Ectodermal cell (in vitro differentiated cells): ENCODE data around the gene FLNB.
"Not testable (repeated sequence)": the region's sequence is repeated elsewhere in the genome, so short reads cannot be mapped to it uniquely, and the experiment has no call there.

Experiments used
- H3K27ac ChIP-seq: 2 replicates; pipeline ENCODE4 v1.7.0; 2013; ENCODE audit warnings: mild to moderate bottlenecking, low read depth, low read length; ENCODE audit not compliant: insufficient read depth, poor library complexity, severe bottlenecking
- H3K27me3 ChIP-seq: 2 replicates; pipeline ENCODE4 v1.7.0; 2013; ENCODE audit warnings: mild to moderate bottlenecking, low read length; ENCODE audit not compliant: insufficient read depth, control insufficient read depth, poor library complexity, severe bottlenecking
- H3K36me3 ChIP-seq: one replicate; pipeline ENCODE4 v1.7.0; 2013; ENCODE audit warnings: low read length; ENCODE audit not compliant: control insufficient read depth, insufficient read depth
- H3K4me1 ChIP-seq: one replicate; pipeline ENCODE4 v1.7.0; 2013; ENCODE audit warnings: low read length; ENCODE audit not compliant: control insufficient read depth, insufficient read depth
- H3K4me3 ChIP-seq: 2 replicates; pipeline ENCODE4 v1.7.0; 2013; ENCODE audit warnings: low read depth, low read length, control low read depth; ENCODE audit not compliant: insufficient read depth
- H3K9me3 ChIP-seq: 2 replicates; pipeline ENCODE4 v1.7.0; 2013; ENCODE audit warnings: mild to moderate bottlenecking, low read length, moderate library complexity; ENCODE audit not compliant: control insufficient read depth
- WGBS, 2 experiments: methylation state at CpG; one replicate each; pipeline ENCODE4 v1.1.7; 2013; ENCODE audit warnings: missing lambda C conversion rate in 2 of 2; 5-methylcytosine and 5-hydroxymethylcytosine counted together

Gene FLNB

DNA sequence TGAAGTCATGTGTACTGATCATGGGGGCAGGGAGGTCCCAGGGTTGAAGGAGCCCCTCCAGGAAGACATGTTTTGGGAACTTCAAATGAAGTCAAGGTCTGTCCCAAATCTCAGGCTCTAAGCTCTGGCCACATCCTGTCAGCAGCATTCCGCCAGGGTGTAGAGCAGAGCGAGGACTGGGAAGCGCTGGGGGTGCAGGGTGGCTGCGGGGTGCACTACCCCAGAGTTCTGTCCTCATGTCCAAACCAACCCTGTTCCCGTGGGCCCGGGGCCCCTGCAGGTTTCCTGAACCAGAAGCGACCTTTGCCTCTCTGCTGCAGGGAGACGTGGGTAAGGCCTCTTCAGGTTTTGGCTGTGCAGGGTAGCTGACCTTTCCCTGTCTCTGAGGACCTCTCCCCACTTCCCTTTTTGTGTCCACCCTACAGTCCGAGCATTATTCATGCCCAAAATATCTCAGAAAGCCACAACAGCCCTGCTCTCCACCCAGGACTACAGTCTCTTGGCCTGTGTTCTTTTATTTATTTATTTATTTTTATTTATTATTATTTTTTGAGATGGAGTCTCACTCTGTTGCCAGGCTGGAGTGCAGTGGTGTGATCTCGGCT, 26.6 kb upstream of the FLNB start:
- Histone ChIP-seq H3K9me3 (no peaks in the 10 kb centered on the region), H3K27me3 (peaks cover 35% of the 10 kb centered on the region), H3K27ac (no peak overlapping the region), H3K4me3 (no peak overlapping the region), H3K36me3 (no peaks in the 10 kb centered on the region), H3K4me1 (peaks cover 7% of the 10 kb centered on the region)
- 90 to 93% methylated on average over 9 to 10 of the region's 10 CpGs for WGBS, 2 experiments

GRCh38 chr3:57982561-57983243, 25.5 kb upstream of the FLNB start:
- WGBS, 2 experiments: 92 to 93% methylated on average over 9 of the region's 9 CpGs
- Histone ChIP-seq H3K36me3 (no peaks in the 10 kb centered on the region), H3K4me3 (no peak overlapping the region), H3K9me3 (no peaks in the 10 kb centered on the region), H3K4me1 (peaks cover 7% of the 10 kb centered on the region), H3K27me3 (peaks cover 35% of the 10 kb centered on the region), H3K27ac (no peak overlapping the region)

DNA sequence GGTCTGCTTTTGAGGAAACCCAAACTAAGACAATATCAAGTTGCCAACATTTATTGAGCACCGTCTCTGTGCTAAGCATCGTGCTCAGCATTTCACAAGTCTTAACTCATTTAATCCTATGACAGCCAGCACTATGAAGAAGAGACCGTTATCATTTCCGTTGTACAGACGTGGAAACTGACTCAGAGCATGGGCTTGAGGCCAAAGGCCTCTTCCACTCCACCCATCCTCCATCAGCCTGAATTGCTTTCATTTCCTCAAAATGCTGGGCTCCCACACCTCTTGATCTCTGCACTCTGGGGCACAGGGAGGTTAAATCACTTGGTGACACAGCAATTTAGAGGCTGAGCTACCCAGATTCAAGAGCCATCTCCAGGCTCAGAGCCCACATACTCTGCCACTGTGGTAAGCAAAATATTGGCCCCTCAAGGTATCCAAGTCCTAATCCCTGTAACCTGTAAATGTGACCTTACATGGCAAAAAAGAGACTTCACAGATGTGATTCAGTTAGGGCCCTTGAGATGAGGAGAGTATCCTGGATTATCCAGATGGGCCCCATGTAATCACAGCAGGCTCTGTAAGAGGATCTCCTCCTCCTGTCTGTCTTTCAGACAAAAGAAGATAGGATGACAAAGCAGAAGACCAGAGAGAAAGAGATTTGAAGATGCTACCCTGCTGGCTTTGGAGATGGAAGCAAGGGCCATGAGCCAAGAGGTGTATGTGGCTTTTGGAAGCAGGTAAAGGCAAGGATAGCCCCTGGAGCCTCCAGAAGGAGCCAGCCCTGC, 24.3 kb upstream of the FLNB start:
- Histone ChIP-seq H3K4me3 (no peak overlapping the region), H3K9me3 (no peaks in the 10 kb centered on the region), H3K27ac (no peak overlapping the region), H3K36me3 (no peaks in the 10 kb centered on the region), H3K27me3 (peaks cover 35% of the 10 kb centered on the region), H3K4me1 (peaks cover 7% of the 10 kb centered on the region)
- WGBS, 2 experiments: 91 to 94% methylated on average over 5 of the region's 5 CpGs

DNA sequence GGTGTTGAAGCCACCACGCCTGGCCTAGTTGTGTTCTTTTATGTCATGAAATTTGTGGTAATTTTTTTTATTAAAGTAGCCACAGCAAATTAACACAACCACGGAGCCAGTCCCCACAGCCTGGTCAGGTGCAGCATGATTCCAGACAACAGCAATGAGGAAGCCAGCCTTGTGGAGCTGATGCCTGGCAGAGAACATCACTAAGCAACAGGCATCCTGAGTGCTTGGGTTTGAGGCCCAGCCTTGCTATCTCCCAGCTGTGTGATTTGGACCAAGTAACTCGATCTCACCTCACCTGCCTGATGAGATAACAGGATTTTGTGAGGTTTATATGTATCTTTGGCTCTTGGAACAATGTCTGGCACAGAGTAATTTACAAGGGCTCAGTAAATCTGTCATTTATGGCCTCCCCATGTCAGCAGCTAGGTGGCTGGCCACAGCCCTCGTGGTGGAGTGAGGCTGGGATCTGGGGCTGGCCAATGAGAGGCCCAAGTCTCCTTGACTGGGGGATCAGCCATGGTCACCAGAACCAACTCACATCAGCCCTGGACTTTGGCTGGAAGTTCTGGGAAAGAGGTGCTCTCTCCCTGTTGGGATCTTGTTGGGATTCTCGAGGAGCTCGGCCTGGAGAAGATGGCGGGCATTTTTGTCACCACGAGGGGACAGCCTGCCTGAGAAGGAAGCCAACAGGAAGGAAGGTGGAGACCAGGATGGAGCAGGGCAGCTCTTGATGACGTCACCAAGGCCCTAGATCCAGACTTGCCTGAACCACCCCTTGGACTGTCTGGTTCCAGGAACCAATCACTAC, 22.8 kb upstream of the FLNB start:
- Histone ChIP-seq H3K4me3 (no peak overlapping the region), H3K27me3 (peaks cover 35% of the 10 kb centered on the region), H3K4me1 (peaks cover 7% of the 10 kb centered on the region), H3K9me3 (no peaks in the 10 kb centered on the region), H3K27ac (no peak overlapping the region), H3K36me3 (no peaks in the 10 kb centered on the region)
- WGBS, 2 experiments: 93% methylated on average over 9 of the region's 9 CpGs

- Histone ChIP-seq H3K27ac (no peak overlapping the region), H3K27me3 (peaks cover 35% of the 10 kb centered on the region), H3K4me3 (no peak overlapping the region), H3K36me3 (no peaks in the 10 kb centered on the region), H3K4me1 (peaks cover 7% of the 10 kb centered on the region), H3K9me3 (no peaks in the 10 kb centered on the region)
- WGBS, 2 experiments: 93 to 100% methylated on average over 2 of the region's 2 CpGs
Measured at GRCh38 chr3:57985984-57986246, 22.3 kb upstream of the FLNB start.

GRCh38 chr3:57986261-57986660, 22.0 kb upstream of the FLNB start:
- Histone ChIP-seq H3K4me3 (no peak overlapping the region), H3K27ac (no peak overlapping the region), H3K4me1 (peaks cover 7% of the 10 kb centered on the region), H3K27me3 (peaks cover 35% of the 10 kb centered on the region), H3K36me3 (no peaks in the 10 kb centered on the region), H3K9me3 (no peaks in the 10 kb centered on the region)
- WGBS, 2 experiments: 92 to 96% methylated on average over 3 to 4 of the region's 4 CpGs

DNA sequence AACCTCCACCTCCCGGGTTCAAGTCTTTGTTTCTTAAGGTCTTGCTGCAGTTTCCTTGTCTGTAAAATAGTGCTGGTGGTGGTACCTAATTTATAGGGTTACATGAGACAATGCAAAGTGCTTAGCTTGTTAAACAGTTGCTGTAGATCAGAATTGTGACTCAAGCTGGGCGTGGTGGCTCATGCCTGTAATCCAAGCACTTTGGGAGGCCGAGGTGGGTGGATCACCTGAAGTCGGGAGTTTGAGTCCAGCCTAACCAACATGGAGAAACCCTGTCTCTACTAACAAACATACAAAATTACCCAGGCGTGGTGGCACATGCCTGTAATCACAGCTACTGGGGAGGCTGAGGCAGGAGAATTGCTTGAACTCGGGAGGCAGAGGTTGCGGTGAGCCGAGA, 19.0 kb upstream of the FLNB start:
- not testable (repeated sequence) for H3K4me1 ChIP-seq, H3K9me3 ChIP-seq, H3K36me3 ChIP-seq, H3K4me3 ChIP-seq, H3K27ac ChIP-seq
- H3K27me3 ChIP-seq: peaks cover 17% of the 10 kb centered on the region
- WGBS, 2 experiments: 78 to 80% methylated on average over 8 of the region's 8 CpGs

- Histone ChIP-seq H3K9me3 (no peaks in the 10 kb centered on the region), H3K27ac (no peak overlapping the region), H3K36me3 (no peaks in the 10 kb centered on the region), H3K4me3 (no peak overlapping the region), H3K27me3 (peaks cover 16% of the 10 kb centered on the region), H3K4me1 (no peaks in the 10 kb centered on the region)
- 88 to 89% methylated on average over 1 of the region's 1 CpG for WGBS, 2 experiments
Measured at GRCh38 chr3:57989646-57990045, 18.6 kb upstream of the FLNB start.

DNA sequence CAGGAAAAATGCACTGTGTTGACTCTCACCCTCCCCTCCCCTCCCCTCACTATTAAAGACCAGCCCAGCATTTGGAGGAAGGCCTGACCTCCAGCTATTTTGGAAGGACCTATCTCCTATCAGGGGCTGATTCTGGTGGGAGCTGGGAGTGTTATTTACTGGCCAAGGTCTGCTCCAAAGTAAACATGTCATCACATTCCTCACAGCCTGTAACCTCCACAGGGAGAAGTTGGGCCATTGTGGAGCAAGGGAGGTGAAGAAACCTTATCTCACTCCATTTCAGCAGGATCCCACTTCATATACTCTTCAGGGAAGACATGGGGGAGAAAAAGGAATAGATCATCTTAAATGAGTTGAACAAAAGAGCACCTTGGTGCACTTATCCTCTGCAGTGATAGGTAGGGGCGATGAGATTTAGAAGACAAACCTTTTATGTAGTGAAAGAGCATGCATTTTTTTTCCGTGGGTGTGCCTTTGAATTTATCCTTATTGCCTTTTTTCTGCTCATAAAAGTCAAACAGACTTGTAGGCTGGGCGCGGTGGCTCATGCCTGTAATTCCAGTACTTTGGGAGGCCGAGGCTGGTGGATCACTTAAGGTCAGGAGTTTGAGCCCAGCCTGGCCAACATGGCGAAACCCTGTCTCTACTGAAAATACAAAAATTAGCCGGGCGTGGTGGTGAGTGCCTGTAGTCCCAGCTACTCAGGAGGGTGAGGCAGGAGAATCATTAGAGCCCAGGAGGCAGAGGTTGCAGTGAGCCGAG, 15.6 kb upstream of the FLNB start:
- no peaks in the 10 kb centered on the region for H3K27me3 ChIP-seq
- WGBS, 2 experiments: 90 to 97% methylated on average over 9 of the region's 9 CpGs
- H3K4me1 ChIP-seq: no peaks in the 10 kb centered on the region
- H3K9me3 ChIP-seq: no peaks in the 10 kb centered on the region
- H3K27ac ChIP-seq: no peak overlapping the region
- H3K36me3 ChIP-seq: no peaks in the 10 kb centered on the region
- H3K4me3 ChIP-seq: no peak overlapping the region
